AG10803 (cell line): ENCODE data around the gene ARF6.
A peak's percentile ranks its signal among the peaks of the same experiment; 100 is the strongest.
"Not testable (repeated sequence)": the region's sequence is repeated elsewhere in the genome, so short reads cannot be mapped to it uniquely, and the experiment has no call there.

Source experiments
- DNase-seq: peaks from one replicate; pipeline ENCODE4 v3.0.0; 2010; ENCODE audit warnings: low read depth
- H3K4me3 ChIP-seq: 2 replicates; pipeline ENCODE4 v1.5.1; 2011; ENCODE audit warnings: mild to moderate bottlenecking, low read length, control low read depth
- CTCF ChIP-seq: conservative IDR thresholded peaks from 2 replicates; pipeline ENCODE4 v1.5.1; 2011; ENCODE audit warnings: mild to moderate bottlenecking, low read length, control low read depth, inconsistent platforms

The ARF6 gene

DNA sequence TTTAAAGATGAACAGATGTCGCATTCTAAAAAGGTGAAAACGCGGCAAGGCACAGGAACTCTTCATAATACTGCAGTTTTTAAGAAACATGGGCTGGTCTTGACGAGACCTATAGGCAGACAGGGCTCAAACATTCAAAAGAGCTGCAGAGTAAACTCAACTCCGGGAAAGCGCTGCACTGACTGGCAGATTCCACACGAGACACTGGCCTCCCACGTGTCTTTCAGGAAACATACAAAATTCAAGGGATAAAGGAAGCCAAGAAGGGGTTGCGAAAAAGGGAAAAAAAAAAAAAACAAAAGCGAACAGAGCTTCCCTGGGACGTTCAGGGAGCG lies 614 bp upstream of the ARF6 start:
- peak; percentile 84 for DNase-seq
- no peak for TF ChIP-seq CTCF

GRCh38 chr14:49893309-49894213 lies 679 bp downstream of the ARF6 start:
- H3K4me3 ChIP-seq, result peak overlapping the region; percentile 89
- TF ChIP-seq CTCF, result no peak
- DNase-seq, result peak; percentile 47

More for the DNA sequence above, 614 bp upstream of the ARF6 start:
- H3K4me3 ChIP-seq, result peak overlapping the region; percentile 74

DNA sequence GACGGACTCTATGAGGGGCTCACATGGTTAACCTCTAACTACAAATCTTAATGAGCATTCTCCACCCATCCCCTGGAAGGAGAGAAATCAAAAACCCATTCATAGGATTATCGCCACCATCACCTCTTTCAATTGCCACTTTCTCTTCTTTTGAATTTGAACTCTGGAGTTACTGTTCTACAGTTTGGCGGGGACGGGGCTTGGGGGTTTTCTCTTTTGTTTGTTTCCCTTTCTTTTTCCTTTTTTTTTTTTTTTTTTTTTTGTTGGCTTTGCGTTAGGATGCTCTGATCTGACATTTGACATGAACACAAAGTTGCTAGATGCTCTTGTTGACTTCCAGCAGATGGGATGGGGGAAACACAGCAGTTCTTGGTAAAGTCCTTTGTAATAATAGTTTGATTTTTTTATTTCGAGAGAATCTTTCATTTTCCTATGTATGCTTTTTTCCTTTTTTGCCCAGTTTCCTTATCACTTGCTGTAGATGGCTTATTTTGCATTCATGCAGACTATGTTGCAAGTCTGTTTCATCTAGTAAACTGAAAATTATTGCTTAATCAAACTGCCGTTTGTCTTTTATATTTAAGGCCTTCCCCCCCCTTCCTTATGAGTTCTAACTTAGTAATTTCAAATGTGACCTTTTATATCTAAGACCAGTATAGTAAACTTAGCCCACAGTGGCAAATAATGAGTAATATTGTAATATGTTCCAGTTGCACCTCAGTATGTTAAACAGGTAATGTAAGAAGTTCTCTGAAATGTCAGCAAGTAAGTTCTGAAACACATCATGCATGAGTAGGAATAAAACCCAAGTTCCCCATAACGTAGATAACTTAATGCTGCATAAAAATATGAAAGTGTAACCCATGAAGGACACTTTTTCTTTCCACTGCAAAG lies 1.6 kb downstream of the ARF6 start:
- peak overlapping the region; percentile 89 for H3K4me3 ChIP-seq
- DNase-seq, result not testable (repeated sequence)

- peak overlapping the region; percentile 89 for H3K4me3 ChIP-seq
- no peak for DNase-seq
- TF ChIP-seq CTCF, result no peak
These were observed 2.6 kb downstream of the ARF6 start for GRCh38 chr14:49895480-49895879.

DNA sequence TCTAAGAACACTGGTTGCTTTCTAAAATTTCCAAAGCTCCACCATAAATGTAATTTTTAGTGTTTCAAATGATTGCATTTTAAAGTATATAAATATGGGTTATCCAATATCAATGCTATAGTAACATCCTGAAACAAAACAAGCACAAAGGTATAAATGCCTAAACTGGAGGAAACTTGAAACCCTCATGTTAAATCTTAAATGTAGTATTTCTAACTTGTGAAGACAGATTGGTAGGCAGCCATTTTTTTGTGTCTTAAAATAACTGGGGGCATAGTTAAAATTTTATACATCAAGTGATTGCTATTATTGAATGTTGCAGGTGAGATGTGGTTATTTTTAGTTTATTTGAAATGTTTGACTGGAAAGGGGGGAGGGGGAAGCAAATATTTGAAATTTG lies 3.4 kb downstream of the ARF6 start:
- DNase-seq, result not testable (repeated sequence)
- peak overlapping the region; percentile 89 for H3K4me3 ChIP-seq

- peak; percentile 11; the same call in 1 of the 2 replicates for TF ChIP-seq CTCF
- H3K4me3 ChIP-seq, result peak overlapping the region; percentile 89
- no peak for DNase-seq
These were observed 4.1 kb downstream of the ARF6 start for GRCh38 chr14:49896966-49897365.

GRCh38 chr14:49897414-49897813 lies 4.5 kb downstream of the ARF6 start:
- no peak overlapping the region for H3K4me3 ChIP-seq

More at GRCh38 chr14:49897414-49897813, 4.5 kb downstream of the ARF6 start:
- no peak for TF ChIP-seq CTCF
- DNase-seq, result no peak
